ENCODE measurements around the gene PRPF31. TPM values are rescaled to one million over a fixed set of nuclear protein-coding genes. Genes with fewer than 3 reads are reported as not detected.

Gene PRPF31
- total and polyA plus RNA-seq, 2 of the 13 experiments (the other 11 are each of a cell fraction or from before 2014, with no cell fraction given), result 23.8 to 63.8 TPM

DNA sequence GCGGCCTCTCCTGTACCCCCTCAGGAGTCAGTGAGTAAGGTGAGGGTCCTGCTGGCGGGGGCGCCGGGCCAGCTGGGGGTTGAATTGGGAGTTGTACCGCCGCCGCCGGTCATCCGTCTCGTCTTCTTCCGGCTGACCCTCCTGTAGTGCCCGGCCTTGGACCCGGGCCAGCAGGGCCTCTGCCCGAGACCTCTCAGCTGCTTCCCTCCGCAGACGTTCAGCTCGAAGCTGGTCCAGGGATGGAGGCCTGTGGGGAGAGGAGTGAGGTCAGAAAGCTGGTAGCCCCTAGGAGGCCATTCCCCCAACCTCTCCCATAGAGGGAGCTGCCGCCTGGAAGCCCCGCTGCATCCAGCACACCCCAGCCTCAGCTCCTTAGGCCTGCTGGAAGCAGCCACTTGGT lies 40.1 kb downstream of the PRPF31 start (continued):
- TF ChIP-seq, protein P1, sequence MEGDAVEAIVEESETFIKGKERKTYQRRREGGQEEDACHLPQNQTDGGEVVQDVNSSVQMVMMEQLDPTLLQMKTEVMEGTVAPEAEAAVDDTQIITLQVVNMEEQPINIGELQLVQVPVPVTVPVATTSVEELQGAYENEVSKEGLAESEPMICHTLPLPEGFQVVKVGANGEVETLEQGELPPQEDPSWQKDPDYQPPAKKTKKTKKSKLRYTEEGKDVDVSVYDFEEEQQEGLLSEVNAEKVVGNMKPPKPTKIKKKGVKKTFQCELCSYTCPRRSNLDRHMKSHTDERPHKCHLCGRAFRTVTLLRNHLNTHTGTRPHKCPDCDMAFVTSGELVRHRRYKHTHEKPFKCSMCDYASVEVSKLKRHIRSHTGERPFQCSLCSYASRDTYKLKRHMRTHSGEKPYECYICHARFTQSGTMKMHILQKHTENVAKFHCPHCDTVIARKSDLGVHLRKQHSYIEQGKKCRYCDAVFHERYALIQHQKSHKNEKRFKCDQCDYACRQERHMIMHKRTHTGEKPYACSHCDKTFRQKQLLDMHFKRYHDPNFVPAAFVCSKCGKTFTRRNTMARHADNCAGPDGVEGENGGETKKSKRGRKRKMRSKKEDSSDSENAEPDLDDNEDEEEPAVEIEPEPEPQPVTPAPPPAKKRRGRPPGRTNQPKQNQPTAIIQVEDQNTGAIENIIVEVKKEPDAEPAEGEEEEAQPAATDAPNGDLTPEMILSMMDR (CRISPR knock-in tag; IDR thresholded peaks at IDR 0.05), result 0 out of 2 replicates have a peak, but pooled peaks have one; percentile 5
- TF ChIP-seq MEIS2 (CRISPR knock-in tag; IDR thresholded peaks at IDR 0.05) (no peak), ATF7-NPFF (CRISPR knock-in tag; IDR thresholded peaks at IDR 0.05; ENCODE audit: low read depth) (no peak), RBM22 (optimal IDR thresholded peaks at IDR 0.05; ENCODE audit: low read length) (peak; percentile 88), POLR2G (IDR thresholded peaks at IDR 0.05; ENCODE audit: low read depth, low read length) (peak; percentile 42; the same call in 1 of the 2 replicates)

DNA sequence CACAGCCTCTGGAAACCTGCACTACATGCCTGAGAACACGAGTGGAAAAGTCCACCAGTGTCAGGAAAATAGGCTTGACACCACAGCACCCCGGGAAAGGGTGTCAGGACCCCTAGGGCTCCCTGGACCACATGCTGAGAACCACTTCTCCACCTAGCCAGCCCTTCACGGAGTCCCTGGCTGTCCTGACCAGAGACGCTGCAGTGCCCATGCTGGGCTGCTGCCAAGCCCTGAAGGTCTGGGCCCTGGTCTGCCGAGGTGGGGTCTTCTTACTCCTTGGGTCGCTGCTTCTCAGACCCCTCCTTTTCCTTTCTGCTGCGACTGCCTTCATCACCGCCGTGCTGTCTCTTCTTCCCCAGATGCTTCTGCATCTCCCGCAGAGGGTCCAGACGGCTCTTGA lies 40.9 kb downstream of the PRPF31 start:
- ATAC-seq (no peak), DNase-seq (ENCODE audit: low spot score) (no peak), FAIRE-seq (no peak)
- H3K9ac ChIP-seq (ENCODE audit: insufficient read depth, low read depth, low read length), result no peak overlapping the region
- POLR2A ChIA-PET, result interaction anchor here (0.9 to 2.1 kb wide), 2 partner anchors 20 to 34 kb away, joined by 3 to 10 read pairs; partner anchors contain the start of genes CNOT3 and TSEN34
- TF ChIP-seq TEAD2 (CRISPR knock-in tag; IDR thresholded peaks at IDR 0.05) (no peak), ZNF768 (CRISPR knock-in tag; IDR thresholded peaks at IDR 0.05) (peak; percentile 45; the same call in 1 of the 2 replicates), AGO2 (optimal IDR thresholded peaks at IDR 0.05; ENCODE audit: low read depth, low read length) (peak; percentile 59), POLR2AphosphoS5 (IDR thresholded peaks at IDR 0.05; ENCODE audit: low read depth, low read length) (peak; percentile 33; the same call in 1 of the 2 replicates), ZNF737 (CRISPR knock-in tag; IDR thresholded peaks at IDR 0.05; ENCODE audit: borderline replicate concordance) (no peak), POLR2A (IDR thresholded peaks at IDR 0.05; ENCODE audit: insufficient read depth in 1 of 2, low read depth in 2 of 2, low read length in 2 of 2) (peak in 1 of 2 experiments; percentile 28; a peak in 1 of 4 replicates)
- TF ChIP-seq, protein P2, sequence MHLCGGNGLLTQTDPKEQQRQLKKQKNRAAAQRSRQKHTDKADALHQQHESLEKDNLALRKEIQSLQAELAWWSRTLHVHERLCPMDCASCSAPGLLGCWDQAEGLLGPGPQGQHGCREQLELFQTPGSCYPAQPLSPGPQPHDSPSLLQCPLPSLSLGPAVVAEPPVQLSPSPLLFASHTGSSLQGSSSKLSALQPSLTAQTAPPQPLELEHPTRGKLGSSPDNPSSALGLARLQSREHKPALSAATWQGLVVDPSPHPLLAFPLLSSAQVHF (CRISPR knock-in tag; IDR thresholded peaks at IDR 0.05), result no peak
- no peak overlapping the region for H3K4me3 ChIP-seq (replicated peaks in 1 of 3; ENCODE audit: insufficient read depth in 1 of 3, low read depth in 2 of 3, low read length in 3 of 3)
- no peak overlapping the region for H3K4me2 ChIP-seq (ENCODE audit: low read depth, low read length)
- CTCF ChIA-PET (ENCODE audit: low intra/inter-chr PET ratio, low total read pairs), result no interaction called here
- peaks cover 21 to 64% of the 10 kb centered on the region in 2 experiments for H3K36me3 ChIP-seq (replicated peaks in 1 of 2; ENCODE audit: control insufficient read depth in 1 of 2, insufficient read depth in 2 of 2, low read length in 2 of 2)
- H3K4me1 ChIP-seq (ENCODE audit: insufficient read depth, low read length), result peaks cover 13% of the 10 kb centered on the region
- no peaks in the 10 kb centered on the region for H4K20me1 ChIP-seq (ENCODE audit: insufficient read depth, low read length)
- in situ Hi-C loops (cut with HindIII; ENCODE audit: extremely low pct_ligation_motif_present, low pct_unique_long_range_greater_than_20kb), result no loop called here
- no peak overlapping the region for H3K27ac ChIP-seq (ENCODE audit: extremely low read length, insufficient read depth, low read length)
- 97% methylated on average over 10 of the region's 11 CpGs for WGBS (ENCODE audit: low lambda C conversion rate)
- no peak overlapping the region for H2AFZ ChIP-seq (ENCODE audit: low read length)
- H3K27me3 ChIP-seq (ENCODE audit: control insufficient read depth in 1 of 2, insufficient read depth in 2 of 2, low read length in 2 of 2), result no peaks in the 10 kb centered on the region; a peak in 1 of 5 replicates
- intact Hi-C loops (cut with micrococcal nuclease; ENCODE audit: unreplicated experiment), result no loop called here
- H3K79me2 ChIP-seq (ENCODE audit: insufficient read depth, low read length), result peaks cover 13% of the 10 kb centered on the region
- H3K9me3 ChIP-seq (ENCODE audit: low read length), result no peaks in the 10 kb centered on the region
- no TSS peak for BruUV-seq (replicated peaks)
